Ovary (tissue), 9 donors: ENCODE results near the gene METTL5. TPM values are rescaled to one million over a fixed set of nuclear protein-coding genes. Genes with fewer than 3 reads are reported as not detected.

Source experiments
- DNase-seq, 5 donors: peaks; one replicate each; pipeline ENCODE4 v3.0.0-alpha.2; 2019 to 2020
- H3K27ac ChIP-seq, 2 donors: fragments of 200-600 bp; one replicate each; pipeline versions ENCODE4 v1.5.1 to v1.8.0; 2019 to 2022
- H3K27me3 ChIP-seq: fragments of 200-600 bp; one replicate; pipeline ENCODE4 v1.8.0; 2022
- H3K36me3 ChIP-seq: fragments of 200-600 bp; sonication (generic); one replicate; pipeline ENCODE4 v1.5.1; 2019
- H3K4me1 ChIP-seq: one replicate; pipeline ENCODE4 v1.8.1; 2013; ENCODE audit warnings: mild to moderate bottlenecking, moderate library complexity; ENCODE audit not compliant: insufficient read depth
- H3K4me3 ChIP-seq: fragments of 200-600 bp; sonication (generic); one replicate; pipeline ENCODE4 v1.5.1; 2017
- H3K9me3 ChIP-seq, 2 donors: fragments of 200-600 bp in 1 of 2; sonication (generic) in 1 of 2; one replicate each; pipeline versions ENCODE4 v1.5.1 to v1.8.1; 2013 to 2019; ENCODE audit warnings: mild to moderate bottlenecking in 1 of 2, moderate library complexity in 1 of 2
- CTCF ChIP-seq, 3 donors: fragments of 450-650 bp in 2 of 3; fragments of 200-600 bp in 1 of 3; IDR thresholded peaks; one replicate each; pipeline versions ENCODE4 v1.5.1 to v1.8.0; 2016 to 2022; ENCODE audit warnings: antibody characterized with exemption in 3 of 3, mild to moderate bottlenecking in 1 of 3
- EP300 ChIP-seq: sonication (generic); formaldehyde crosslinking; IDR thresholded peaks from one replicate; pipeline ENCODE4 v1.6.1; 2017; ENCODE audit warnings: antibody characterized with exemption
- POLR2A ChIP-seq: fragments of 450-650 bp; IDR thresholded peaks from one replicate; pipeline ENCODE4 v1.6.1; 2017; ENCODE audit warnings: antibody characterized with exemption, mild to moderate bottlenecking, moderate library complexity
- WGBS, 3 donors: extraction: QIAGEN DNeasy Blood & Tissue Kit in 1 of 3; methylation state at CpG; one replicate each; pipeline versions ENCODE4 v1.1.5 to v1.1.7; 2013 to 2017; 5-methylcytosine and 5-hydroxymethylcytosine counted together
- intact Hi-C, 4 donors: fragments of 100-400 bp; cut with DNase I; formaldehyde crosslinking; loops; one replicate each; pipeline versions ENCODE4 v1.11.0 to v1.15.1; 2022 to 2023
- polyA plus RNA-seq, 2 donors: library from polyadenylated mRNA; stranded (reverse); fragments of 200-250 nt in 1 of 2; fragments of 350-450 nt in 1 of 2; fragmentation: Illumina TruSeq in 1 of 2; extraction: RNeasy Lipid Tissue Mini Kit (QIAGEN cat#74804) in 1 of 2; gene quantifications; one replicate each; pipeline ENCODE4 v1.2.3, GENCODE V29; 2013 to 2014
- total RNA-seq, 7 donors: library from RNA; depleted of rRNA in 2 of 7; stranded (reverse); fragments of >200 nt in 2 of 7; fragmentation: NEBNext Ultra II Directional in 3 of 7; extraction: Animal tissue kit (Norgen Biotek cat#: 25700) in 3 of 7; gene quantifications; one replicate each; pipeline versions ENCODE4 v1.1.0 to v1.2.4, GENCODE V29; 2016 to 2023
- donor health status: DM: no; HTN: no; CAD: no; lungs with moderate emphysema.
- donor health status: DM: no; HTN: no; CAD: no.
- donor health status: Bipolar disorder and iron deficiency.
- donor health status: DM: yes; HTN: yes; CAD: no.
- donor health status: DM: no; HTN: no; CAD: no.
- donor health status: DM: yes; HTN: yes; CAD: no.

METTL5 gene
- total and polyA plus RNA-seq, 9 donors: 19.9 to 44.0 (median 29.8) TPM

DNA sequence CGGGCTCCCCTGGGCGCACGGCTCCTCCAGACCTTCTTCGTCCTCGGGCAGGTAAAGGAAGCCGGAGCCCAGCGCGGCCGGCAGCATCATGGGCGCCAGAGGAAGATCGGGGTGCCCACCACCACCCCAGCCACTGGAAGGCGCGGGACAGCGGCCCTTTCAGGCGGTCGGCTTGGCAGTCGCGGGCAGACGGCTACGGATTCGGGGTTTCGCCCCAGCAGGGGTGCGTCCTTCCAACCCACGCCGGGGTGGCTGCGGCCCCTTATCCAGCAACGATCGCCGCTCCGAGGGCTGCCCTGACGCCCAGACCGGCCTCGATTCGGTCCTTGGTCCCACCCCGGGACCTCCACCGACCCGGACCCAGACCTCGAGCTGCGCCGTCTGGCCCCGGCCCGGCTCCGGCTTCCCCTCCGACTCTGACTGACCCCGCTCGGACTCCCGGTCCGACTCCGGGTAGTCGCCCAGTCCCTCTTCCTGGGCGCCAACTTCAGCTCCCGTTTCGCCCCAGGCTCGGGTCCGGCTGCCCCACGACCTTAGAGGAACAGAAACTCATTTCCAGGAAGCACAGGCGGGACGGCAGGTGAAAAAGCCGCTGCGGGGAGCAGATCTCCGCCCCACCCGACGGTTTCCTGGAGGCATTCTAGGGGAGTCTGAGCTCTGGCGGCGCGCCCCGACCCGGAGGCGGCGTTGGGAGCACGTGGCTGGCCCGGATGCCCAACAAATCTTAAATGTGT lies 56.3 kb downstream of the METTL5 start:
- H3K27ac ChIP-seq: no peak overlapping the region

DNA sequence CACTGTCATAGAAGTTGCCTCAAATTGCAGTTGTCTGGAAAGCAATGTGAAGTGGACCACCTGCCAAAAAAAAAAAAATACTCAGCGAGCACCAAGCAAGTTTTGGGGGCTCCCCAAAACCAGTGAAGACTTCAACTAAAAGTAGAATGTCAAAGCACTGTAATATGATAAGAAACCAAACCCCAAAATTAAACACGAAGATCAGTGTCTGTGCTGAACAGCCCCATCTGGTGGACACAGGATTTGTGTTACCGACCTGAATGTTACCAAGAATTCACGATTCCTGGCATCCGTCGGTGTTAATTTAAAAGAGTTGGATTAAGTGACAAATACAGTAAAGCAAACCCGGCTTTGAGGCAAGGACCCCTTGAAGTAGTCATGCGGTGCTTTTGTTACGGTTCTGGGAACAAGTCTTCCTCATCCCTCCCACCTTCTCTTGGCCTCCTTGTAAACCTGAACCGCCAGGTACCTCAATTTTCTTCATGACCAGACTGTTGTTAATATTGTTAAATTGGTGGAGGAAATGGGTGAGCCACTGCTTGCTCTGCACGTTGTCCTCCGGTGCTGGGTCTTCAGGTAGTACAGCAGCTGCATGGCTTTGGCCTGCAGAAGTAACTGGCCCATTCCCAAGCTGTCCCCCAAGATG lies 57.3 kb downstream of the METTL5 start:
- Histone ChIP-seq H3K4me3 (no peak overlapping the region), H3K27me3 (no peaks in the 10 kb centered on the region), H3K36me3 (no peaks in the 10 kb centered on the region), H3K4me1 (no peaks in the 10 kb centered on the region), H3K27ac (no peak overlapping the region), H3K9me3 (no peaks in the 10 kb centered on the region)
- intact Hi-C loops: no loop called here
- DNase-seq: peak; percentile 45 to 73 (median 49)
- TF ChIP-seq POLR2A (no peak), EP300 (no peak), CTCF (IDR thresholded peaks at IDR 0.05) (peak; percentile 32 to 62 (median 59))
- WGBS, 3 donors: 31 to 35% (median 33%) methylated on average over 12 of the region's 12 CpGs

More for the DNA sequence above, 56.3 kb downstream of the METTL5 start:
- Histone ChIP-seq H3K27me3 (no peaks in the 10 kb centered on the region), H3K4me1 (no peaks in the 10 kb centered on the region), H3K36me3 (no peaks in the 10 kb centered on the region), H3K9me3 (no peaks in the 10 kb centered on the region), H3K4me3 (peak overlapping the region; percentile 9)
- WGBS, 3 donors: 64 to 81% (median 70%) methylated on average over 72 of the region's 72 CpGs
- TF ChIP-seq POLR2A (no peak), CTCF (IDR thresholded peaks at IDR 0.05) (no peak), EP300 (no peak)
- intact Hi-C loops: no loop called here
- DNase-seq: peak in 1 of 5 donors; percentile 25

- no peaks in the 10 kb centered on the region for H3K4me1 ChIP-seq
- 76 to 81% (median 77%) methylated on average over 6 of the region's 6 CpGs for WGBS, 3 donors
- DNase-seq: no peak
- intact Hi-C loops: no loop called here
- TF ChIP-seq CTCF (IDR thresholded peaks at IDR 0.05) (no peak), POLR2A (no peak), EP300 (no peak)
- H3K36me3 ChIP-seq: no peaks in the 10 kb centered on the region
- no peak overlapping the region for H3K27ac ChIP-seq
- H3K9me3 ChIP-seq: no peaks in the 10 kb centered on the region
- no peaks in the 10 kb centered on the region for H3K27me3 ChIP-seq
- H3K4me3 ChIP-seq: no peak overlapping the region
These were observed 59.2 kb downstream of the METTL5 start for GRCh38 chr2:169765523-169765922.

DNA sequence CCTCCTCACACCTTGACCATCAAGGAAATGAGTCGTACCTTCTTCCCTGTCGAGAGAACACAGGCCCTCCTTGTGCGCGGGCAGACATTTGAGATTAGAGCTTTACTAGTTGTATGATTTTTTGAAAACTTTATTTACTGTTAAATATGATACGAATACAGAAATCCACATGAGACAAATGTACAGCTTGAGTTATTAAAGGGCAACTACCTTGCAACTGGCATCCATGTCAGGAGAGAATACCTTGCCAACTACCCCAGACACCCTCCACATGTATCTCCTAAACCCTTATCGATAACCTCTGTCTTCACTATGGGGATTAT lies 62.8 kb downstream of the METTL5 start:
- TF ChIP-seq CTCF (IDR thresholded peaks at IDR 0.05): no peak
- no peak for TF ChIP-seq POLR2A
- no peak for TF ChIP-seq EP300
- no peak for DNase-seq
- WGBS, 3 donors: 94 to 95% (median 95%) methylated on average over 6 of the region's 6 CpGs

More for the DNA sequence above, 62.8 kb downstream of the METTL5 start:
- intact Hi-C loops: no loop called here
- H3K36me3 ChIP-seq: no peaks in the 10 kb centered on the region
- no peaks in the 10 kb centered on the region for H3K4me1 ChIP-seq
- no peak overlapping the region for H3K27ac ChIP-seq
- no peak overlapping the region for H3K4me3 ChIP-seq
- no peaks in the 10 kb centered on the region for H3K27me3 ChIP-seq
- H3K9me3 ChIP-seq: no peaks in the 10 kb centered on the region

Other genes with a start within 250 kb of the METTL5 start
- gene PPIG, start 240.6 kb downstream of the METTL5 start, total RNA-seq: 10 to 100 TPM; 35.2 to 64.5 (median 55.4) TPM
- 10 to 100 TPM; 29.3 to 36.4 TPM for gene PPIG, start 240.6 kb downstream of the METTL5 start, polyA plus RNA-seq
- 1 to 10 TPM in 4 of 7 donors, under 1 TPM in 2, not detected in 1; 0.35 to 2.8 (median 1.4) TPM for gene CFAP210, start 130.5 kb downstream of the METTL5 start, total RNA-seq
- under 1 TPM; 0.07 to 0.18 TPM for gene CFAP210, start 130.5 kb downstream of the METTL5 start, polyA plus RNA-seq
- gene PHOSPHO2, start 130.4 kb downstream of the METTL5 start, total RNA-seq: 1 to 10 TPM; 5.4 to 7.9 (median 6.3) TPM
- gene PHOSPHO2, start 130.4 kb downstream of the METTL5 start, polyA plus RNA-seq: 1 to 10 TPM; 2.4 to 3.6 TPM
- gene KLHL23, start 91.1 kb downstream of the METTL5 start, total RNA-seq: 10 to 100 TPM; 14.7 to 27.4 (median 19.3) TPM
- 10 to 100 TPM; 10.2 to 23.0 TPM for gene KLHL23, start 91.1 kb downstream of the METTL5 start, polyA plus RNA-seq
- gene SSB, start 26.0 kb downstream of the METTL5 start, total RNA-seq: 10 to 100 TPM; 50.1 to 95.7 (median 74.1) TPM
- gene SSB, start 26.0 kb downstream of the METTL5 start, polyA plus RNA-seq: 100 to 1,000 TPM in 1 of 2 donors, 10 to 100 TPM in 1; 78.3 to 103 TPM
- 10 to 100 TPM; 33.1 to 63.4 (median 48.3) TPM for gene UBR3, start 2.5 kb upstream of the METTL5 start, total RNA-seq
- gene UBR3, start 2.5 kb upstream of the METTL5 start, polyA plus RNA-seq: 10 to 100 TPM; 13.6 to 18.2 TPM